Small intestine (tissue), 7 donors: ENCODE data around the gene TMEM243. TPM values are rescaled to one million over a fixed set of nuclear protein-coding genes. Genes with fewer than 3 reads are reported as not detected.
A peak's percentile ranks its signal among the peaks of the same experiment; 100 is the strongest.

ENCODE experiments used
- DNase-seq, 2 donors: peaks; one replicate each; pipeline versions ENCODE4 v3.0.0 to v3.0.0-alpha.2; 2013
- FAIRE-seq: peaks from 2 replicates; lab custom pipeline; 2012; peaks lifted over from hg19 to GRCh38; lab: Jason Lieb, UNC
- H3K27ac ChIP-seq, 3 donors: one replicate each; pipeline ENCODE4 v1.5.1; 2013; ENCODE audit warnings: low read length in 2 of 3, mild to moderate bottlenecking in 2 of 3, control low read depth in 1 of 3, inconsistent platforms in 1 of 3, low read depth in 1 of 3, moderate library complexity in 1 of 3
- H3K27me3 ChIP-seq, 3 donors: one replicate each; pipeline ENCODE4 v1.6.1; 2013; ENCODE audit warnings: low read length in 3 of 3, inconsistent platforms in 1 of 3; ENCODE audit not compliant: control insufficient read depth in 3 of 3, insufficient read depth in 3 of 3
- H3K36me3 ChIP-seq, 3 donors: one replicate each; pipeline ENCODE4 v1.6.1; 2013; ENCODE audit warnings: low read length in 3 of 3, inconsistent platforms in 1 of 3, low read depth in 1 of 3, mild to moderate bottlenecking in 1 of 3, moderate library complexity in 1 of 3; ENCODE audit not compliant: control insufficient read depth in 3 of 3, insufficient read depth in 2 of 3
- H3K4me1 ChIP-seq, 3 donors: one replicate each; pipeline ENCODE4 v1.6.1; 2013; ENCODE audit warnings: low read length in 2 of 3, inconsistent platforms in 1 of 3, low read depth in 1 of 3, mild to moderate bottlenecking in 1 of 3, moderate library complexity in 1 of 3; ENCODE audit not compliant: control insufficient read depth in 3 of 3, insufficient read depth in 2 of 3
- H3K4me3 ChIP-seq, 3 donors: one replicate each; pipeline ENCODE4 v1.5.1; 2013; ENCODE audit warnings: low read length in 3 of 3, control low read depth in 1 of 3, inconsistent platforms in 1 of 3, low read depth in 1 of 3, mild to moderate bottlenecking in 1 of 3, moderate library complexity in 1 of 3
- H3K9me3 ChIP-seq, 2 donors: one replicate each; pipeline ENCODE4 v1.6.1; 2013; ENCODE audit warnings: low read depth in 1 of 2, low read length in 1 of 2; ENCODE audit not compliant: control insufficient read depth in 2 of 2, insufficient read depth in 1 of 2
- WGBS, 3 donors: extraction: QIAGEN DNeasy Blood & Tissue Kit; methylation state at CpG; one replicate each; pipeline ENCODE4 v1.1.7; 2013; 5-methylcytosine and 5-hydroxymethylcytosine counted together
- polyA plus RNA-seq, 4 donors: library from polyadenylated mRNA; stranded (reverse) in 3 of 4; unstranded in 1 of 4; fragments of 200-250 nt in 3 of 4; fragments of 120-200 nt in 1 of 4; gene quantifications; one replicate each; pipeline versions ENCODE4 v1.2.1 to v1.2.3, GENCODE V29; 2013
- donor health status: healthy with polysubstance abuse.
- donor health status: control.
- donor health status: control.
- donor health status: Bipolar disorder and iron deficiency.
- donor health status: healthy.

The TMEM243 gene
- polyA plus RNA-seq, 4 donors: 18.6 to 47.7 (median 33.5) TPM

DNA sequence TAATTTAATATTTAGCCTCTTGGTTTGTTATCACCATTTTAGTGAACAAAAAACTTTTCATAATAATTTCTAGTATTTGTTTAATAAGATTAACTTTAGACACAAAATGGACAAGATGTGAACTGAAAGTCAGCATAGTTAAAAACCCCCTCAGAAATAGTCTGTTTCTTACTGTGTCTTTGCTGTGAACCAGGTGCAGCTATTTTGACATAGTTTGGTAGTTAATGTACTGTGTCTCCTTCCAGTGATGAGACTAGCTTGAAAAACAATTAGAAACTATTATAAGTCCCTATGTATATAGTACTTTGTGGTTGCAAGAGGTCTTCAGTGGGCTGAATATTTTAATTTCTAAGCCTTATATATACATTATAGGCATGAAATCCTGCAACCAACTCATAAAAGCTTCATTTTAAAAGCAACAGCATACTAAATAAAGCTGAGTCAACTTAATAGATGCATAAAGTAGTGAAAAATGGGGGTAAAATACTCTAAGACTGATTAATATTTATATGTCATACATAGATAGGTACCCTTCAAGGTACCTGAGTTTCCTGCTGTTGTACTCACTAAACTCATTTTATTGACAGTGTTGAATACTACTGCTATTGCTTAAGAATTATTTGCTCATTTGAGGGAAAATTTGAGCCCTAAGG, 48.1 kb downstream of the TMEM243 start:
- no peaks in the 10 kb centered on the region for H3K27me3 ChIP-seq
- no peak for DNase-seq
- H3K9me3 ChIP-seq: no peaks in the 10 kb centered on the region
- FAIRE-seq: no peak
- H3K36me3 ChIP-seq: peaks cover 7 to 19% (median 11%) of the 10 kb centered on the region in 3 donors
- H3K4me1 ChIP-seq: peaks cover 0 to 12% (median 0%) of the 10 kb centered on the region in 3 donors
- no peak overlapping the region for H3K4me3 ChIP-seq
- H3K27ac ChIP-seq: no peak overlapping the region

DNA sequence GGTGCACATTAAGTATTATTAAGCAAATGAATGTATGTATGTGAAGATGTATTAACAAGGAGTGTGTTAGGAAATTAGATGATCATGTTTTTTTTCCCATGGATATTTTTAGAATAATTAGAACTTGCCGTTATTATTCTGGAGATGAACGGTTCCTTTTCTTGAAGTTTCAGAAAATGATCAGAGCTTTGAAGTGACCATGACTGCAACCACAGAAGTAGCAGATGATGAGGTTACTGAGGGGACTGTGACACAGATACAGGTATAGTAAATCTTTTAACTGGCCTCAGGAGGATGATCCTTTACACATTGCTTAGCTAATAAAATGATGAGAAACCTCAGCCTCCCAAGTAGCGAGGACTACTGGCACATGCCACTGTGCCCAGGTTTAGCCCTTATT, 48.7 kb downstream of the TMEM243 start:
- DNase-seq: no peak
- Histone ChIP-seq H3K27me3 (no peaks in the 10 kb centered on the region), H3K4me3 (no peak overlapping the region), H3K9me3 (no peaks in the 10 kb centered on the region), H3K27ac (no peak overlapping the region), H3K36me3 (peaks cover 7 to 20% (median 11%) of the 10 kb centered on the region in 3 donors), H3K4me1 (peaks cover 0 to 12% (median 0%) of the 10 kb centered on the region in 3 donors)
- FAIRE-seq: no peak
- WGBS, 3 donors: 89 to 98% (median 94%) methylated on average over 3 of the region's 3 CpGs

DNA sequence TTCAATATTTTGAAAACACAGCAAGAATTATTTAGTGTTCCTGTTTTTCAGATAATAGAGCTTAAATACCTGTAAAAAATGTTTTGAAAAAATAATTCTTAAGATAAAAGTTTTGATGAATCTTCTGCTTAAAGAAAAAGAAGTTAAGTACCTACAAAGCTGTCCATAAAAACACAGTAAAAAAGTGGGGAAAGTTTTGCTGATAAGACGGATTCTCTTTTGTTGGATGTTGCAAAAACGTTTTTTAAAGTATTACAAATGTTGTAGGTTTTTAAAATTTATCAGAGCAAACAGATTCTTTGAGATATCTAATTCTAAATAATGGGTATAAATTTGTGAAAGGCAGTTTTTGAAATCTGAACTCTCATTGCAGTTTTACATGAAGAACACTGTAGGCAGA, 55.1 kb downstream of the TMEM243 start:
- no peaks in the 10 kb centered on the region for H3K9me3 ChIP-seq
- WGBS, 3 donors: 80 to 83% (median 82%) methylated on average over 2 of the region's 2 CpGs
- no peak overlapping the region for H3K4me3 ChIP-seq
- FAIRE-seq: no peak
- no peak overlapping the region for H3K27ac ChIP-seq
- no peaks in the 10 kb centered on the region for H3K27me3 ChIP-seq
- no peaks in the 10 kb centered on the region for H3K4me1 ChIP-seq
- DNase-seq: no peak
- peaks cover 0 to 10% (median 8%) of the 10 kb centered on the region in 3 donors for H3K36me3 ChIP-seq

DNA sequence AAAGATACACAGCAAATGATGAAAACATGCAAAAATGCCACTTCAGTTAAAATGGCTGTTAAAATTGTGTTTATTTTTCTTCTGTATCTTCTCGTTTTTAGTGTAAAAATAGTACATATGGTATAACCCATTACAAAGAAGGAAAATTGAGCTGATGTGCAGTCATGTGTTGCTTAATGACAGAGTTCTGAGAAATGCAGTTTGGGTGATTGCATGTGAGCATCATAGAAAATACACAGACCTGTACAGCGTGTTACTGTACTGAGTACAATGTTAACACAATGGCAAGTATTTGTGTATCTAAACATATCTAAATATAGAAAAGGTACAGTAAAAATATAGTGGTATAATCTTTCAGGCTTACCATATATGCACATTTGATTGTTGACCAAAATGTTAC, 60.0 kb downstream of the TMEM243 start:
- no peaks in the 10 kb centered on the region for H3K9me3 ChIP-seq
- H3K27me3 ChIP-seq: no peaks in the 10 kb centered on the region
- H3K4me1 ChIP-seq: peaks cover 0 to 6% (median 4%) of the 10 kb centered on the region in 3 donors
- no peak overlapping the region for H3K27ac ChIP-seq
- peaks cover 0 to 5% (median 0%) of the 10 kb centered on the region in 3 donors for H3K36me3 ChIP-seq
- WGBS, 3 donors: 74 to 85% (median 84%) methylated on average over 2 of the region's 2 CpGs
- FAIRE-seq (no peak), DNase-seq (no peak)
- H3K4me3 ChIP-seq: no peak overlapping the region

DNA sequence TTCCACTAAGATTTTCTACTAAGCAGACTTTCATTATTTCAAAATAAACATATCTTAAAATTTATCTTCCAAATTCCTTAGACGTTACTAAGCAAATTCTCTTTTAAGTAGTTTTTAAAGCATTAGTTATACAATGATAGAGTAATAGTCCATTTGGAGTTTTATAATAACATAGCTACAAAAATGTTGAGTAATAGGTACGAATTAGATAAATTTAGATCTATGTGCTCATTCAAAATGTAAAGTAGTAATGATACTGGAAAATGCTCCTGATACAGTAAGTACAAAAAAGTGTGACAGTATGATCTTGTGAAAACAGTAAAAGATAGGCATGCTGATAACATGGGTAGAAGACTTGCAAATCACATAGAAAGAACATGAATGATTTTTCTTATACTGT, 62.8 kb downstream of the TMEM243 start:
- Histone ChIP-seq H3K4me3 (no peak overlapping the region), H3K36me3 (no peaks in the 10 kb centered on the region), H3K27ac (no peak overlapping the region), H3K4me1 (peaks cover 0 to 9% (median 4%) of the 10 kb centered on the region in 3 donors), H3K27me3 (no peaks in the 10 kb centered on the region), H3K9me3 (no peaks in the 10 kb centered on the region)
- FAIRE-seq (no peak), DNase-seq (no peak)
- 54 to 75% (median 74%) methylated on average over 2 of the region's 2 CpGs for WGBS, 3 donors

GRCh38 chr7:87155788-87156187, 63.7 kb downstream of the TMEM243 start:
- DNase-seq: no peak
- Histone ChIP-seq H3K9me3 (no peaks in the 10 kb centered on the region), H3K4me1 (peaks cover 0 to 9% (median 6%) of the 10 kb centered on the region in 3 donors), H3K27ac (no peak overlapping the region), H3K4me3 (no peak overlapping the region), H3K27me3 (no peaks in the 10 kb centered on the region), H3K36me3 (no peaks in the 10 kb centered on the region)
- 60 to 67% (median 66%) methylated on average over 3 of the region's 3 CpGs for WGBS, 3 donors
- FAIRE-seq: no peak

DNA sequence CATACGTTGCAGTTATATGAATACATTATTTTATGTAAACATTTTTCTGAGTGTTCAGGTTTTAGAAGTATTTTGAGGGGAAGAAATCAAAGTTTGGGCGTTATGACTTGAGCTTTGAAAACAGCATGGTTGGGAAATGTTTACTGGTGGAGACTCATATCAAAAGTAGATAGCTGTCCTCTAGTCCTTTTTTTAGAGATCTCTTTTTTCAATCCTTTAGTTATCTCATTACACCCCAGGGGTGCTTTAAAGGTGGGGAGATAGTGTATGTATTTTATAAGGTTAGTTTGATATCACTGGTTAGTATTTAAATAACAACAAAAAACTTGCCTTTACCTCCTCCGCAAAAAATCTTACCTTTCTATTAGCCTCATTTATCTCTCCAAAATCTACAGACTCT, 65.0 kb downstream of the TMEM243 start:
- peak overlapping the region in 1 of 3 donors; percentile 19 for H3K4me3 ChIP-seq
- no peak overlapping the region for H3K27ac ChIP-seq
- H3K4me1 ChIP-seq: peaks cover 0 to 9% (median 6%) of the 10 kb centered on the region in 3 donors
- H3K36me3 ChIP-seq: no peaks in the 10 kb centered on the region
- no peaks in the 10 kb centered on the region for H3K27me3 ChIP-seq
- DNase-seq (no peak), FAIRE-seq (no peak)
- WGBS, 3 donors: 35 to 38% (median 37%) methylated on average over 3 of the region's 3 CpGs
- H3K9me3 ChIP-seq: no peaks in the 10 kb centered on the region

GRCh38 chr7:87154166-87154565, 65.4 kb downstream of the TMEM243 start:
- WGBS, 3 donors: 24 to 28% (median 27%) methylated on average over 2 of the region's 2 CpGs
- Histone ChIP-seq H3K4me1 (peaks cover 0 to 9% (median 6%) of the 10 kb centered on the region in 3 donors), H3K9me3 (no peaks in the 10 kb centered on the region), H3K36me3 (no peaks in the 10 kb centered on the region), H3K27ac (peak overlapping the region in 1 of 3 donors; percentile 99), H3K27me3 (no peaks in the 10 kb centered on the region), H3K4me3 (peak overlapping the region in 1 of 3 donors; percentile 19)
- FAIRE-seq (no peak), DNase-seq (no peak)
